Stimulated activated effector memory CD8-positive, alpha-beta T cell treated with anti-CD3 and anti-CD28 coated beads, Interleukin-12 subunit alpha, Interleukin-12 subunit beta, amount 100 ng/mL, for 72 hours (primary cell): ENCODE data around the gene TLE7.

Source experiments
- ATAC-seq: fragments of 150-1000 bp; cut with Tn5 transposase; 2 replicates; pipeline ENCODE4 v1.10.0; 2021
- DNase-seq, 2 donors: peaks; one replicate each; pipeline ENCODE4 v3.0.0; 2021 to 2022; ENCODE audit warnings: low spot score in 2 of 2
- H3K27ac Mint-ChIP-seq: one replicate; pipeline ENCODE4 v1.8.0; 2022; ENCODE audit warnings: mild to moderate bottlenecking, mixed read lengths
- H3K36me3 Mint-ChIP-seq: one replicate; pipeline ENCODE4 v1.8.0; 2022; ENCODE audit warnings: mild to moderate bottlenecking, mixed read lengths
- H3K4me1 Mint-ChIP-seq: one replicate; pipeline ENCODE4 v1.8.0; 2022; ENCODE audit warnings: mixed read lengths
- H3K4me3 Mint-ChIP-seq: one replicate; pipeline ENCODE4 v1.8.0; 2022; ENCODE audit warnings: mild to moderate bottlenecking, mixed read lengths
- H3K9me3 Mint-ChIP-seq: one replicate; pipeline ENCODE4 v1.8.0; 2022; ENCODE audit warnings: mixed read lengths

The TLE7 gene

GRCh38 chr16:71431176-71431575, 10.7 kb downstream of the TLE7 start:
- no peak for DNase-seq
- H3K27ac Mint-ChIP-seq = no peak overlapping the region
- ATAC-seq = no peak
- H3K4me3 Mint-ChIP-seq = no peak overlapping the region
- H3K4me1 Mint-ChIP-seq = peaks cover 6% of the 10 kb centered on the region
- H3K36me3 Mint-ChIP-seq = peaks cover 5% of the 10 kb centered on the region
- peaks cover 2% of the 10 kb centered on the region for H3K9me3 Mint-ChIP-seq

DNA sequence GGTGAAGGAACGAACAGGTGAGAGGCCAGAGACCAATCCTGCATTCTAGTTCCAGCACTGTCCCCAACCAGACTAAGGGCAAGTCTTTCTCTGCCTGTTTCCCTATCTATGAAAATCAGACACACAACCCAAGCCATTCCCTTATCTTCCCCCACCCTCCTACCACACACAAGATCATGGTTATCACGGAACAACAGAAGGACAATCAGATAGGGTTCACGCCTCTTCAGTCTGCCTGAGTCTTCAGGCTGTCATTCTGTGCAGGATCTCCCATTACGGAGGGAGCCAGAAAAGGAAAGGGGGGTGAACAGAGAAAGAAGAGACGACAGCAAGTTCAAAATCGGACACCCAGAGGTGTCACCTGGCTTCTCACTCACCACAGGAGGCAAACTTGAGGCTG, 11.1 kb downstream of the TLE7 start:
- no peak for DNase-seq
- Mint-ChIP-seq H3K36me3 (peaks cover 6% of the 10 kb centered on the region), H3K27ac (no peak overlapping the region), H3K9me3 (peaks cover 2% of the 10 kb centered on the region), H3K4me1 (peaks cover 10% of the 10 kb centered on the region), H3K4me3 (no peak overlapping the region)
- no peak for ATAC-seq

GRCh38 chr16:71429581-71429980, 12.3 kb downstream of the TLE7 start:
- H3K9me3 Mint-ChIP-seq = peaks cover 2% of the 10 kb centered on the region
- DNase-seq (no peak), ATAC-seq (no peak)
- no peak overlapping the region for H3K27ac Mint-ChIP-seq
- H3K4me1 Mint-ChIP-seq = peaks cover 11% of the 10 kb centered on the region
- peaks cover 6% of the 10 kb centered on the region for H3K36me3 Mint-ChIP-seq
- no peak overlapping the region for H3K4me3 Mint-ChIP-seq

GRCh38 chr16:71428883-71429282, 13.0 kb downstream of the TLE7 start:
- no peak for ATAC-seq
- Mint-ChIP-seq H3K4me1 (peaks cover 11% of the 10 kb centered on the region), H3K27ac (no peak overlapping the region)

GRCh38 chr16:71428385-71428784, 13.5 kb downstream of the TLE7 start:
- no peak overlapping the region for H3K27ac Mint-ChIP-seq

More at GRCh38 chr16:71428883-71429282, 13.0 kb downstream of the TLE7 start:
- DNase-seq = no peak
- Mint-ChIP-seq H3K36me3 (peaks cover 6% of the 10 kb centered on the region), H3K4me3 (no peak overlapping the region), H3K9me3 (peaks cover 2% of the 10 kb centered on the region)

GRCh38 chr16:71426880-71427615, 14.8 kb downstream of the TLE7 start:
- Mint-ChIP-seq H3K27ac (no peak overlapping the region), H3K4me3 (no peak overlapping the region), H3K36me3 (peaks cover 6% of the 10 kb centered on the region), H3K4me1 (peaks cover 11% of the 10 kb centered on the region), H3K9me3 (peaks cover 2% of the 10 kb centered on the region)
- ATAC-seq = no peak
- DNase-seq = no peak

More at GRCh38 chr16:71428385-71428784, 13.5 kb downstream of the TLE7 start:
- peaks cover 2% of the 10 kb centered on the region for H3K9me3 Mint-ChIP-seq
- H3K4me1 Mint-ChIP-seq = peaks cover 11% of the 10 kb centered on the region
- no peak overlapping the region for H3K4me3 Mint-ChIP-seq
- no peak for ATAC-seq
- peaks cover 6% of the 10 kb centered on the region for H3K36me3 Mint-ChIP-seq
- no peak for DNase-seq

GRCh38 chr16:71426069-71426879, 15.6 kb downstream of the TLE7 start:
- Mint-ChIP-seq H3K9me3 (peaks cover 2% of the 10 kb centered on the region), H3K4me3 (no peak overlapping the region), H3K36me3 (peaks cover 6% of the 10 kb centered on the region), H3K27ac (no peak overlapping the region), H3K4me1 (peaks cover 11% of the 10 kb centered on the region)
- peak; percentile 65 for ATAC-seq
- peak in 1 of 2 donors; percentile 59 for DNase-seq

- Mint-ChIP-seq H3K9me3 (peaks cover 2% of the 10 kb centered on the region), H3K4me3 (no peak overlapping the region), H3K4me1 (peaks cover 11% of the 10 kb centered on the region), H3K27ac (no peak overlapping the region), H3K36me3 (peaks cover 6% of the 10 kb centered on the region)
- no peak for DNase-seq
- ATAC-seq = no peak
These were observed 16.1 kb downstream of the TLE7 start for GRCh38 chr16:71425746-71426068.

- Mint-ChIP-seq H3K36me3 (peaks cover 6% of the 10 kb centered on the region), H3K9me3 (peaks cover 2% of the 10 kb centered on the region), H3K4me1 (peaks cover 11% of the 10 kb centered on the region), H3K4me3 (no peak overlapping the region), H3K27ac (no peak overlapping the region)
- no peak for ATAC-seq
- no peak for DNase-seq
These were observed 17.2 kb downstream of the TLE7 start for GRCh38 chr16:71424626-71425025.

DNA sequence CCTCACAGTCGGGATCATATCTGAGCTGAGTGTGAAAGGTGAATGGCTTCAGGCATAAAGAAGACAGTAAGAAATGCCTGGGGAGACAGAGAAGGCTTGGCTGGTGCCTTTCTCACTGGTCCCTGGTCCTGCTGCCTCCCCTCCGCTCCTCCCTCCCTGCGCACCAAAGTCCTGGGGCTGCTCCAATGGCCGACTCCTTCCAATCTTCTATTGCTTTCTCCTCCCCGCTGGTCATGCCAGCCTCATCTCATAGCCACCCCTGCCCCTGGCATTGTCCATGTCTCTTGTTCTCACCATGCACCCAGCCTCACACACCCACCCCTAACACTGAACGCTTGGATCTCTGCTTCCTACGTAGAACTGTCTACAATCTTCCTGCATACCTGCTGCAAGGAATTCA, 18.0 kb downstream of the TLE7 start:
- Mint-ChIP-seq H3K27ac (no peak overlapping the region), H3K9me3 (peaks cover 2% of the 10 kb centered on the region), H3K4me3 (no peak overlapping the region), H3K36me3 (peaks cover 6% of the 10 kb centered on the region), H3K4me1 (peaks cover 11% of the 10 kb centered on the region)
- ATAC-seq = no peak
- DNase-seq = no peak

GRCh38 chr16:71423016-71423415, 18.8 kb downstream of the TLE7 start:
- no peak for DNase-seq
- Mint-ChIP-seq H3K4me1 (peaks cover 11% of the 10 kb centered on the region), H3K9me3 (no peaks in the 10 kb centered on the region), H3K36me3 (peaks cover 6% of the 10 kb centered on the region), H3K4me3 (no peak overlapping the region), H3K27ac (no peak overlapping the region)
- no peak for ATAC-seq

DNA sequence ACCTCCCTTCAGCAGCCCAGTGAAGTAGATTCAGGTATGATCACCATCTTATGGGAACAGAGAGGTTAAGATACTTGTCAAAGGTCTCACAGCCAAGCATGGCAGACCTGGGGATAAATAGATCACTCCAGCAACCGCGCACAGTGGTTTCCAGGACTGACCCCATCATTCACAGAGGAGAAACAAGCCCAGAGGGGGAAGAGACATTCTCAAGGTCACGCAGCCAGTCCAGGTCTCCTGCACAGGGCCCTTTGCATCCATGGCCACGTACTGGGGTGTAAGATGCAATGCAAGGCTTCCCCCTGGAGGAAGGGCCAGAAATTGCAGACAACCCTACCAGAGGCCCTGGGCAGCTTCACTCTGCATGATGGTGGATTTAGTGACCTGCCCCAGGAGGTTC, 19.9 kb downstream of the TLE7 start:
- ATAC-seq = peak; percentile 63
- DNase-seq = peak in 1 of 2 donors; percentile 65
- peaks cover 11% of the 10 kb centered on the region for H3K4me1 Mint-ChIP-seq

DNA sequence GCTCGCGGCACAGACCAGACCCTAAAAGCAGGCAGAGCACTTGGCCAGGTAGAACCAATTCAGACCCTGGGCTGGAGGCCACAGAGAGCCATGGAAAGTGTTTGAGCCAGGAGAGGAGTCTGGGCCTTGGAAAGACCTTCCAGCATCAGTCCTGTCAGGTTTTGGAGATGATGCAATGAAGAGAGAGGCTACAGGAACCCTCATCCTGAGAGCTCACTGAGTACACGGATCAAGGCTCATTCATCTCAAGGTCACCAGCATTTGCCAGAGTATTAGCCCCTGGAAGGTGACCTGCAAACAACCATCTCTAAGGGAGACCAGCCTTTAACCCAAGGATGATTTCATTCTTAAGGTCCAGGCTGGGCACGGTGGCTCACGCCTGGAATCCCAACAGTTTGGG, 27.8 kb downstream of the TLE7 start:
- H3K27ac Mint-ChIP-seq = no peak overlapping the region
- no peaks in the 10 kb centered on the region for H3K9me3 Mint-ChIP-seq

More for the DNA sequence above, 19.9 kb downstream of the TLE7 start:
- Mint-ChIP-seq H3K4me3 (no peak overlapping the region), H3K9me3 (no peaks in the 10 kb centered on the region), H3K36me3 (peaks cover 6% of the 10 kb centered on the region), H3K27ac (no peak overlapping the region)

DNA sequence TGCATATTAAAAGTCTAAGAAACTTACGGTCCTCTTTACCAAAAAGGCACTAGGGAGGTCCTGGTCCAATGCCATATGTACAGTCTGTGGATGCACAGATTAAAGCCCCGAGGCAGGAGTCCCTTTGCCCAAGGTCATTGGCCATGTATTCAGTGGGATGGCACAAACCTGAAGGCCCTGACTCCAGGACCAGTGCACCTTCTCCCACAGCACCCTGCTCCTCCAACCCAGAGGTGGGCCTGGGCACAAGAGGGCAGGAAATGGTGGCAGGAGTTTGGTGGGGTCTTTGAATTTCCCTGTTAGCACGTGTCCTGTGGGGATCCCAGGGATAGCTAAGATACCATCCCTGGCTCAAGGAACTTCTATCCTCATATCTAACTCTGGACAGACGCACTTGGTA, 28.5 kb downstream of the TLE7 start:
- ATAC-seq = no peak
- no peak overlapping the region for H3K27ac Mint-ChIP-seq
- H3K9me3 Mint-ChIP-seq = no peaks in the 10 kb centered on the region
- H3K4me3 Mint-ChIP-seq = no peak overlapping the region
- no peak for DNase-seq
- peaks cover 10% of the 10 kb centered on the region for H3K4me1 Mint-ChIP-seq
- H3K36me3 Mint-ChIP-seq = no peaks in the 10 kb centered on the region

More for the DNA sequence above, 27.8 kb downstream of the TLE7 start:
- ATAC-seq = no peak
- H3K4me3 Mint-ChIP-seq = no peak overlapping the region
- H3K36me3 Mint-ChIP-seq = no peaks in the 10 kb centered on the region
- no peak for DNase-seq
- peaks cover 10% of the 10 kb centered on the region for H3K4me1 Mint-ChIP-seq

GRCh38 chr16:71412270-71413160, 29.3 kb downstream of the TLE7 start:
- no peaks in the 10 kb centered on the region for H3K36me3 Mint-ChIP-seq

More at GRCh38 chr16:71412270-71413160, 29.3 kb downstream of the TLE7 start:
- Mint-ChIP-seq H3K4me1 (peaks cover 16% of the 10 kb centered on the region), H3K4me3 (no peak overlapping the region), H3K9me3 (no peaks in the 10 kb centered on the region), H3K27ac (no peak overlapping the region)
- ATAC-seq (peak; percentile 75), DNase-seq (peak; percentile 61 to 78)
